Measurements from ENCODE around the gene LRP11.
"Not testable (repeated sequence)": the region's sequence is repeated elsewhere in the genome, so short reads cannot be mapped to it uniquely, and the experiment has no call there.

Gene LRP11

DNA sequence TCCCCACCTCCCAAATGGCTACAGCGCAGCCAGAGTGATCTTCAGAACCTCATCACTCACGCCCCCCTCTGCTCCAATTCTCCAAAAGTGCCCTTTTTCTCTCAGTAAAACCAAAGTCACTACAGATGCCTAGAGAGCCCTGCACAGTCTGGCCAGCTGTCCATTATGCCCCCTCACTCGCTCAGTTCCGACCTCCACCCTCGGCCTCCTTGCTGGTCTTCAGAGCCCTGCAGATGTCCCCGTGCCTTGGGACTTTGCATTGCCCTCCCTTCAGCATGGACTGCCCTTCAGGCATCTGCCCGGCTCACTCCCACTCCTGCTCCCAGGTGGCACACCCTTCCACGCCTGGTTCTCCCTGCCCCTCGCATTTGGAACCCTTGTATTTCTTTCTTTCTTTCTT is 34.8 kb upstream of the LRP11 start:
- FAIRE-seq, result no peak
- DNase-seq (ENCODE audit: insufficient read length, low spot score), result no peak

GRCh38 chr6:149897855-149898744 is 33.9 kb upstream of the LRP11 start, which contains the start of gene RAET1E:
RAET1E (minus strand) TSS chr6:149898113; CDS start chr6:149890901, 7,212 bp downstream.
- FAIRE-seq, result no peak
- DNase-seq (ENCODE audit: insufficient read length, low spot score), result no peak

DNA sequence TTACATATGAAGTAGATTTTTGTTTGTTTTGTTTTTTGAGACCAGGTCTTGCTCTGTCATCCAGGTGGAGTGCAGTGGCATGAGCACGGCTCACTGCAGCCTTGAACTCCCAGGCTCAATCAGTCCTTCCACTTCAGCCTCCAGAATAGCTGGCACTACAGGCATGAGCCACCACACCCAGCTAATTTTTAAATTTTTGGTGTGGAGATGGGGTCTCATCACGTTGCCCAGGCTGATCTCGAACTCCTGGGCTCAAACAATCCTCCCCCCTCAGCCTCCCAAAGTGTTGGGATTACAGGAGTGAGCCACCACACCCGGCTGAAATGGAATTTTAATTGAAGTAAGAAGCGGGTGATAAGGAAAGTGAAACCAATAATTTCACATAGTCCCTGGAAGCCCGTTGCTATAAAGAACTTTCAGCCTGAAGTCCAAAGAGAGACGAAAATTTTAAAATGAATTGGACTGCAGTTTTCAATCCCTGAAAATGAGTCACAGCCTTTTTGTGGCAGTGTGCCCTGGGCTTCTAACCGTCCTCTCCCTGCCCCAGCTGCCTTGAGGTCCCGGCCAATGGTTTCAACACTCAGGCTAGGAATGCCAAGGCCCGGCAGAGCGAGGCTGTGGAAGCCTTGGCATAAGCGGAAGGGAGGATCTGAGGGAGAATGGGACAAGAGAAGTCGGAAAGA is 33.0 kb upstream of the LRP11 start:
- DNase-seq (ENCODE audit: insufficient read length, low spot score) (peak; percentile 54), FAIRE-seq (no peak)

DNA sequence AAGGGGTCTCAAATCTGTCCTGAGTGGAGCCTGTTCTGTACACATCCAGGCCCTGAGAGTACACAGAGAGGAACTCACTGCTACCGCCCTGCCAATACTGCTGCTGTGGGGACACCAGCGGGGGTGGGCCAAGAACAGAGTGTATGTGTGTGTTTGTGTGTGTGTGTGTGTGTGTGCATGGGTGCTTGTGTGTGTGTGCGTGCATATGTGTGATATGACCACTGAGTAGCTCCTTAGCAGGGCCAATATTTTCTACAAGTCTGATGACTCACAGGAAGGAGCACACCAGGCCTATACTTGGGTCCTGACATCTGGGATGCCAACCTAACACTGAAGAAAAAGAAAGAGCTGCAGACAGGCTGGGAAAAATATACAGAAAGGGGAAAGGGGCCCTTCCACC is 32.3 kb upstream of the LRP11 start:
- no peak for DNase-seq (ENCODE audit: insufficient read length, low spot score)
- FAIRE-seq, result no peak

DNA sequence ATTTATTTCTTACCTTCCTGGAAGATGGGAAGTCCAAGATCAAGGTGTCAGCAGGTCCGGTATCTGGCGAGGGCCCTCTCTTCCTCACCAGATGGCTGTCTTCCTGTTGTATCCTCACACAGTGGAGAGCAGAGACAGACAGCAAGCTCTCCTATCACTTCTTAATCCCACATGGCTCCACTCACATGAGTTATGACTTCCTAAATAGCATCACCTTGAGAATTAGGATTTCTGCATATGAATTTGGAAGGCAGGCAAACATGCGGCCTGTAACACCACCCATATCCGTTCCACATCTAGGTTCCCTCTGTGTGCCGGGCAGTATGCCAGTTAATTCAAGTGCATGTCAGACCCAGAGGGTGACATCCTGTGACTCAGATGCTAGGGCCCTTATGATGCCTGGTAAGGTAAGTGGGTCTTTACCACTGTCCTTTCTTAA is 31.7 kb upstream of the LRP11 start:
- FAIRE-seq, result no peak
- DNase-seq (ENCODE audit: insufficient read length, low spot score), result peak; percentile 48

GRCh38 chr6:149895048-149895590 is 31.0 kb upstream of the LRP11 start:
- no peak for FAIRE-seq
- no peak for DNase-seq (ENCODE audit: insufficient read length, low spot score)

DNA sequence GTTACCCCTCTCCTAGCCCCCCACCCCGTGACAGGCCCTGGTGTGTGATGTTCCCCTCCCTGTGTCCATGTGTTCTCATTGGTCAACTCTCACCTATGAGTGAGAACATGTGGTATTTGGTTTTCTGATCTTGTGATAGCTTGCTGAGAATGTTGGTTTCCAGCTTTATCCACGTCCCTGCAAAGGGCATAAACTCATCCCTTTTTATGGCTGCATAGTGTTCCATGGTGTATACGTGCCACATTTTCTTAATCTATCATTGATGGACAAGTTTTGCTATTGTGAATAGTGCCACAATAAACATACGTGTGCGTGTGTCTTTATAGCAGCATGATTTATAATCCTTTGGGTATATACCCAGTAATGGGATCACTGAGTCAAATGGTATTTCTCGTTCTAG is 27.7 kb upstream of the LRP11 start:
- not testable (repeated sequence) for FAIRE-seq; DNase-seq (ENCODE audit: insufficient read length, low spot score)

GRCh38 chr6:149891259-149891658 is 27.1 kb upstream of the LRP11 start:
- DNase-seq (ENCODE audit: insufficient read length, low spot score) (no peak), FAIRE-seq (no peak)

GRCh38 chr6:149890629-149891045 is 26.5 kb upstream of the LRP11 start:
- FAIRE-seq, result no peak
- no peak for DNase-seq (ENCODE audit: insufficient read length, low spot score)

GRCh38 chr6:149889326-149889725 is 25.2 kb upstream of the LRP11 start:
- DNase-seq (ENCODE audit: insufficient read length, low spot score) (no peak), FAIRE-seq (no peak)

DNA sequence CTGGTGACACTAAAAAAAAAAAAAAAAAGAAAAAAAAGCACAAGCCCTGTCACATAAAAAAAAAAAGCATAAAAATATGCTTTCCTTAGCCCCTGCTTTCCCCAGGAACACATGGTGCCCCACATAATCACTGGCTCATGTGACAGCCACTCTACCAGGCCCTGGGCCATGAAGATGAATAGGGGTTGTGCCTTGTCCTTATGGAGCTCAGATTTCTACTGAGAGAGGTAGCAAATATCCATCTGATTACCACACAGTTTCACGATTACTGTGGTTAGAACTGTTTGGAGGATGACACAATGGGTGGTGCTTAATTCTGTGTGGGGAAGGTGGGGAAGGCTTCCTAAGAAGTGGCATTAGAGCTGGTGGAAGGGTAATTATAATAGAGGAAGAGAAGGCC is 24.5 kb upstream of the LRP11 start:
- FAIRE-seq, result no peak
- DNase-seq (ENCODE audit: insufficient read length, low spot score), result no peak

- FAIRE-seq (no peak), DNase-seq (ENCODE audit: insufficient read length, low spot score) (no peak)
Observed at GRCh38 chr6:149888093-149888492, 23.9 kb upstream of the LRP11 start.

- DNase-seq (ENCODE audit: insufficient read length, low spot score), result no peak
Observed at GRCh38 chr6:149887343-149887742, 23.2 kb upstream of the LRP11 start.

GRCh38 chr6:149885888-149886287 is 21.7 kb upstream of the LRP11 start:
- FAIRE-seq (no peak), DNase-seq (ENCODE audit: insufficient read length, low spot score) (no peak)

More at GRCh38 chr6:149887343-149887742, 23.2 kb upstream of the LRP11 start:
- no peak for FAIRE-seq

DNA sequence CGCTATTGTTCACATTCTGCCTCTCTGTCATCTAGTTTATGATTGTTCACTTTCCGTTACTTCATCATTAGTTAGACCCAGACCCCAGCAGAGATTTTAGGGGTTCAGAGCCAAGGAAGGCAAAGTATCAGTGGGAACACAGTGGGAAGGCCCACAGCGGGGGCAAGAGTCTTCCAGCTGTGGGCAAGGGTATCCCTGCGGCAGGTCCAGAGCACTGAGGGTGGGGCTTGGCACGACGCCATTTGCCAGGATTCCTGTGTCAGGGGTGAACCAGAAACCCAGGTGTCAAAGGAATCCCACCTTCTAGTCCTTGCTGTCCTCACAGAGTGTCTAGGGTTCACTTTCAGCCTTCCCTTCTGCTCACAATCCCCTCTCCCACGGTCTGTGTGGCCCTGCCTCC is 20.5 kb upstream of the LRP11 start:
- DNase-seq (ENCODE audit: insufficient read length, low spot score), result no peak
- FAIRE-seq, result no peak

DNA sequence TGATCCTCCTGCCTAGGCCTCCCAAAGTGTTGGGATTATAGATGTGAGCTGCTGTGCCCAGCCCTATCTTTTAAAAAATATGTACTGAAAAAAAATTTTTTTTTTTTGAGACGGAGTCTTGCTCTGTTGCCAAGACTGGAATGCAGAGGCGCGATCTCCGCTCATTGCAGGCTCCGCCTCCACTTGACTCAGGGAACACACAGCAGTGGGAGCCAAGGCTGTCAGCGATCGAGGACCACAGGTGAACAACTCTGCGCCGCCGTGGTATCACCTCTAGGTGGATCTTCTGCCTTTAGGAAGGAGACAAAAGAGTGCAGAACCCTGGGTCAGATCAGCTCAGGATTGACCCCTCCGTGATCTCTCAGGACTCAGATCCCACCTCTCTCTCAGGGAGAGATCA is 20.1 kb upstream of the LRP11 start:
- FAIRE-seq (no peak), DNase-seq (ENCODE audit: insufficient read length, low spot score) (no peak)

- DNase-seq (ENCODE audit: insufficient read length, low spot score) (no peak), FAIRE-seq (no peak)
Observed at GRCh38 chr6:149881860-149882259, 17.7 kb upstream of the LRP11 start.

DNA sequence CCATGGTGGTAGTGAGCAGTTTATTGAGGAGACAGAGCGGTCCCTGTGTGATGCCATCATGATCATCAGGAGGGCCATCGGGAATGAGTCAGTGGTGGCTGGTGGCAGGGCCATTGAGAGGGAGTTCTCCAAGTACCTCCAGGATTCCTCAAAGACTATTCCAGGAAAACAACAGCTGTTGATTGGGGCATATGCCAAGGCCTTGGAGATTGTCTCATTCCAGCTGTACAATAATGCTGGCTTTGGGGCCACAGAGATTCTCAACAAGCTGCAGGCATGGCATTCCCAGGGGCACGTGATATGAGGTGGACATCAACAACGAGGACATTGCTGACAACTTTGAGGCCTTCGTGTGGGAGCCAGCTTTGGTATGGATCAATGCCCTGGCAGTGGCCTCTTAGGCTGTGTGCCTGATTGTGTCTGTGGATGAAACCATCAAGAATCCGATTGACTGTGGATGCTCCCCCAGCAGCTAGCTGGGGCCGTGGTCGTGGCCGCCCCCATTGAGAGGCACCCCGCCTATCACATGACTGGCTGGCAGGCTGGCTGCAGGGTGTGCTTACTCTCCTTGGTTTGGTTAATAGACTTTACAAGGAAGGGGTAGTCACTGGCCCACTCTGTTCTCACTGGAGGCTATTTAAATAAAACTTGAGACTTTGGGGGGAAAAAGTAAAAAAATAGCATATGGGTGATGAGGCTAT is 17.1 kb upstream of the LRP11 start:
- no peak for FAIRE-seq
- DNase-seq (ENCODE audit: insufficient read length, low spot score), result no peak

- DNase-seq (ENCODE audit: insufficient read length, low spot score), result no peak
- FAIRE-seq, result no peak
Observed at GRCh38 chr6:149877659-149878058, 13.5 kb upstream of the LRP11 start.

- no peak for DNase-seq (ENCODE audit: insufficient read length, low spot score)
- no peak for FAIRE-seq
Observed at GRCh38 chr6:149876241-149876933, 12.2 kb upstream of the LRP11 start.
